ENCODE results near the gene SCN4B.

SCN4B gene

GRCh38 chr11:118149493-118149892, 3.1 kb downstream of the SCN4B start:
- DNase-seq, result no peak

GRCh38 chr11:118148856-118149255, 3.8 kb downstream of the SCN4B start:
- no peak for DNase-seq

- no peak for DNase-seq
These were observed 4.4 kb downstream of the SCN4B start for GRCh38 chr11:118148240-118148639.

- no peak for DNase-seq
These were observed 5.1 kb downstream of the SCN4B start for GRCh38 chr11:118147502-118147901.

- DNase-seq, result no peak
These were observed 6.1 kb downstream of the SCN4B start for GRCh38 chr11:118146554-118146953.

GRCh38 chr11:118145285-118146227, 7.1 kb downstream of the SCN4B start:
- peak; percentile 57 for DNase-seq

- DNase-seq, result no peak
These were observed 8.0 kb downstream of the SCN4B start for GRCh38 chr11:118144301-118145268.

GRCh38 chr11:118143661-118144185, 8.9 kb downstream of the SCN4B start:
- no peak for DNase-seq

- no peak for DNase-seq
These were observed 9.8 kb downstream of the SCN4B start for GRCh38 chr11:118142809-118143208.

- no peak for DNase-seq
These were observed 10.5 kb downstream of the SCN4B start for GRCh38 chr11:118142081-118142480.

GRCh38 chr11:118139578-118139977, 13.0 kb downstream of the SCN4B start:
- no peak for DNase-seq

- no peak for DNase-seq
These were observed 13.7 kb downstream of the SCN4B start for GRCh38 chr11:118138839-118139420.

- no peak for DNase-seq
These were observed 15.8 kb downstream of the SCN4B start for GRCh38 chr11:118136801-118137200.

- DNase-seq, result no peak
These were observed 16.3 kb downstream of the SCN4B start for GRCh38 chr11:118136341-118136740.

- DNase-seq, result no peak
These were observed 16.8 kb downstream of the SCN4B start for GRCh38 chr11:118135796-118136165.

- no peak for DNase-seq
These were observed 17.4 kb downstream of the SCN4B start for GRCh38 chr11:118135051-118135795.

GRCh38 chr11:118133816-118134215, 18.8 kb downstream of the SCN4B start:
- DNase-seq, result no peak

GRCh38 chr11:118132385-118133151, 20.1 kb downstream of the SCN4B start:
- no peak for DNase-seq

- DNase-seq, result no peak
These were observed 23.0 kb downstream of the SCN4B start for GRCh38 chr11:118129471-118130172.

GRCh38 chr11:118128721-118129470, 23.7 kb downstream of the SCN4B start:
- DNase-seq, result no peak

Data from NCI-H1092 (cell line).